A549 (cell line): ENCODE data around the gene ANKFY1. TPM values are rescaled to one million over a fixed set of nuclear protein-coding genes. Genes with fewer than 3 reads are reported as not detected.

Experiments
- ATAC-seq, 2 experiments: fragments of 200-7000 bp in 1 of 2; fragments of >200 bp in 1 of 2; cut with Nextera tagmentation in 1 of 2; cut with Tn5 transposase in 1 of 2; 3 replicates each; pipeline versions ENCODE4 v1.8.0 to v1.9.1; 2018 to 2020; ENCODE audit warnings: mild to moderate bottlenecking in 1 of 2, moderate library complexity in 1 of 2
- CTCF ChIA-PET: fragments of 300-600 bp; sonication (Branson Sonifier 250); formaldehyde crosslinking; extraction: SDS; loops from one replicate; lab custom pipeline; 2021; ENCODE audit warnings: antibody characterized with exemption, inconsistent platforms; lab: Yijun Ruan, JAX
- POLR2A ChIA-PET: fragments of 350-600 bp; formaldehyde crosslinking; extraction: SDS; loops from one replicate; lab custom pipeline; 2021; ENCODE audit warnings: antibody characterized with exemption, inconsistent platforms; lab: Yijun Ruan, JAX
- DNase-seq, 2 experiments: peaks; one replicate each; pipeline versions ENCODE4 v3.0.0 to v3.0.0-alpha.2; 2011 to 2016; ENCODE audit warnings: low read depth in 1 of 2, low spot score in 1 of 2
- FAIRE-seq: peaks from 2 replicates; lab custom pipeline; 2011; peaks lifted over from hg19 to GRCh38; lab: Jason Lieb, UNC
- H3K27ac ChIP-seq, 2 experiments: fragments of >200 bp; sonication (Bioruptor Twin); formaldehyde crosslinking; 3 replicates each; pipeline ENCODE4 v1.5.1; 2016 to 2017
- H3K4me1 ChIP-seq: fragments of >200 bp; sonication (Bioruptor Twin); formaldehyde crosslinking; 3 replicates; pipeline ENCODE4 v1.6.1; 2016
- H3K4me2 ChIP-seq: fragments of >200 bp; sonication (Bioruptor Twin); formaldehyde crosslinking; 3 replicates; pipeline ENCODE4 v1.6.1; 2016
- H3K4me3 ChIP-seq: fragments of >200 bp; sonication (Bioruptor Twin); formaldehyde crosslinking; 3 replicates; pipeline ENCODE4 v1.5.1; 2016
- H3K9me3 ChIP-seq: fragments of >200 bp; sonication (Bioruptor Twin); formaldehyde crosslinking; 3 replicates; pipeline ENCODE4 v1.6.1; 2016
- ATOH8 ChIP-seq: fragments of 250-450 bp; sonication (Bioruptor Pico); IDR thresholded peaks from 2 replicates; pipeline ENCODE4 v1.5.0; 2020; ENCODE audit warnings: low read depth, mild to moderate bottlenecking, moderate library complexity
- BCL3 ChIP-seq: fragments of >200 bp; sonication (Bioruptor Twin); formaldehyde crosslinking; IDR thresholded peaks from 3 replicates; pipeline ENCODE4 v1.6.1; 2016
- CBX2 ChIP-seq: fragments of 200-600 bp; sonication (generic); IDR thresholded peaks from 2 replicates; pipeline ENCODE4 v1.6.1; 2016; ENCODE audit warnings: low read depth, mild to moderate bottlenecking, borderline replicate concordance
- CEBPB ChIP-seq, 2 experiments: fragments of >200 bp in 1 of 2; sonication (Bioruptor Twin) in 1 of 2; formaldehyde crosslinking in 1 of 2; IDR thresholded peaks; 2 replicates each; pipeline ENCODE4 v1.6.1; 2012 to 2016
- CHD4 ChIP-seq: fragments of 200-600 bp; sonication (generic); IDR thresholded peaks from 2 replicates; pipeline ENCODE4 v1.6.1; 2016; ENCODE audit warnings: antibody characterized with exemption, mild to moderate bottlenecking, borderline replicate concordance
- E2F6 ChIP-seq: IDR thresholded peaks from 2 replicates; pipeline ENCODE4 v1.6.1; 2012; ENCODE audit warnings: low read depth, borderline replicate concordance
- ELK1 ChIP-seq: fragments of 150-350 bp; IDR thresholded peaks from 2 replicates; pipeline ENCODE4 v1.6.1; 2014; ENCODE audit warnings: low read depth, mild to moderate bottlenecking, low read length
- GATA3 ChIP-seq: IDR thresholded peaks from 2 replicates; pipeline ENCODE4 v1.6.1; 2012; ENCODE audit warnings: borderline replicate concordance
- HDAC2 ChIP-seq: fragments of 200-600 bp; sonication (generic); IDR thresholded peaks from 2 replicates; pipeline ENCODE4 v1.6.1; 2016
- JUNB ChIP-seq: fragments of >200 bp; sonication (Bioruptor Twin); formaldehyde crosslinking; IDR thresholded peaks from 2 replicates; pipeline ENCODE4 v1.6.1; 2016
- MAX ChIP-seq: IDR thresholded peaks from 2 replicates; pipeline ENCODE4 v1.6.1; 2012
- MAZ ChIP-seq: fragments of 150-350 bp; IDR thresholded peaks from 2 replicates; pipeline ENCODE4 v1.6.1; 2014; ENCODE audit warnings: antibody characterized with exemption, low read depth, low read length, borderline replicate concordance
- NFE2L2 ChIP-seq: fragments of 150-350 bp; conservative IDR thresholded peaks from 2 replicates; pipeline ENCODE4 v1.6.1; 2014; ENCODE audit warnings: low read length
- PBX3 ChIP-seq: IDR thresholded peaks from 2 replicates; pipeline ENCODE4 v1.6.1; 2012
- POLR2A ChIP-seq: IDR thresholded peaks from 2 replicates; pipeline ENCODE4 v1.6.1; 2012; ENCODE audit warnings: mild to moderate bottlenecking, low read length
- RAD21 ChIP-seq, 2 experiments: fragments of >200 bp in 1 of 2; sonication (Bioruptor Twin) in 1 of 2; formaldehyde crosslinking in 1 of 2; IDR thresholded peaks in 1 of 2; conservative IDR thresholded peaks in 1 of 2; 2 replicates in 1 of 2; 3 replicates in 1 of 2; pipeline ENCODE4 v1.6.1; 2012 to 2018; ENCODE audit warnings: inconsistent platforms in 1 of 2
- RARB ChIP-seq: fragments of 250-450 bp; sonication (Bioruptor Pico); IDR thresholded peaks from 2 replicates; pipeline ENCODE4 v1.8.0; 2021; ENCODE audit warnings: mild to moderate bottlenecking, moderate library complexity
- SREBF2 ChIP-seq: fragments of 450-650 bp; IDR thresholded peaks from 2 replicates; pipeline ENCODE4 v1.6.1; 2014; ENCODE audit warnings: mild to moderate bottlenecking, moderate library complexity
- TFCP2L1 ChIP-seq: fragments of 250-450 bp; sonication (Bioruptor Pico); IDR thresholded peaks from 2 replicates; pipeline ENCODE4 v1.5.0; 2021; ENCODE audit warnings: mild to moderate bottlenecking
- ZC3H11A ChIP-seq: fragments of 450-650 bp; IDR thresholded peaks from 2 replicates; pipeline ENCODE4 v1.6.1; 2014; ENCODE audit warnings: antibody characterized with exemption, mild to moderate bottlenecking
- ZFP36 ChIP-seq: fragments of 450-650 bp; IDR thresholded peaks from 2 replicates; pipeline ENCODE4 v1.6.1; 2014; ENCODE audit warnings: borderline replicate concordance; ENCODE audit not compliant: partially characterized antibody
- ZSCAN20 ChIP-seq: fragments of 250-450 bp; sonication (Bioruptor Pico); IDR thresholded peaks from 2 replicates; pipeline ENCODE4 v1.8.0; 2022; ENCODE audit warnings: mild to moderate bottlenecking, moderate library complexity
- WGBS: methylation state at CpG from one replicate; pipeline ENCODE4 v1.1.6; 2017; ENCODE audit errors: missing lambda C conversion rate; 5-methylcytosine and 5-hydroxymethylcytosine counted together
- polyA plus RNA-seq, 4 experiments: library from polyadenylated mRNA; depleted of rRNA in 3 of 4; stranded (reverse); fragments of >200 nt; fragmentation: RNase III in 1 of 4; extraction: RNeasy Plus Mini Kit Qiagen cat#74134 plus additional on column Dnase treatment in 1 of 4; gene quantifications; 2 replicates in 3 of 4; 3 replicates in 1 of 4; pipeline ENCODE4 v1.2.3, GENCODE V29; 2011 to 2017

ANKFY1 gene
- polyA plus RNA-seq, 2 of the 4 experiments (the other 2 are of a cell fraction): 28.5 to 51.7 TPM

GRCh38 chr17:4130715-4131114 lies 133.1 kb downstream of the ANKFY1 start:
- CTCF ChIA-PET: interaction anchor here (1.0 to 2.1 kb wide), 3 partner anchors 10 to 290 kb away, joined by 3 to 8 read pairs (median 3); no protein-coding TSS in a partner anchor
- DNase-seq: no peak
- H3K27ac ChIP-seq: no peak overlapping the region
- WGBS: 87% methylated on average over 7 of the region's 7 CpGs
- POLR2A ChIA-PET: interaction anchor here (1.7 kb wide), 1 partner anchor 12 kb away, joined by 4 read pairs; the partner anchor contains the start of genes CYB5D2 and ZZEF1
- no peak overlapping the region for H3K4me3 ChIP-seq
- no peak for TF ChIP-seq ATOH8
- TF ChIP-seq CBX2: no peak
- no peak for TF ChIP-seq BCL3
- no peak for TF ChIP-seq CHD4
- no peak for TF ChIP-seq E2F6
- TF ChIP-seq HDAC2: no peak
- no peak for TF ChIP-seq ZSCAN20
- TF ChIP-seq NFE2L2: no peak
- TF ChIP-seq POLR2A: no peak
- no peak for TF ChIP-seq JUNB
- no peak for TF ChIP-seq ZFP36
- TF ChIP-seq ZC3H11A: no peak
- TF ChIP-seq TFCP2L1: no peak
- TF ChIP-seq CEBPB (IDR thresholded peaks at IDR 0.05): no peak
- TF ChIP-seq GATA3: no peak
- TF ChIP-seq SREBF2: no peak
- TF ChIP-seq ELK1: no peak
- no peak for TF ChIP-seq RARB (CRISPR knock-in tag)
- no peak for FAIRE-seq
- H3K4me1 ChIP-seq: no peaks in the 10 kb centered on the region
- no peak for ATAC-seq
- no peak overlapping the region for H3K4me2 ChIP-seq
- H3K9me3 ChIP-seq: no peaks in the 10 kb centered on the region

- WGBS: 94% methylated on average over 6 of the region's 6 CpGs
- DNase-seq: no peak
- ATAC-seq: no peak
- Histone ChIP-seq H3K4me2 (no peak overlapping the region), H3K4me1 (no peaks in the 10 kb centered on the region), H3K27ac (no peak overlapping the region), H3K4me3 (no peak overlapping the region), H3K9me3 (no peaks in the 10 kb centered on the region)
- TF ChIP-seq PBX3 (no peak), MAZ (no peak), RAD21 (conservative IDR thresholded peaks at IDR 0.05 in 1 of 2, IDR thresholded peaks at IDR 0.05 in 1 of 2) (no peak), MAX (no peak)
- no peak for FAIRE-seq
- CTCF ChIA-PET: interaction anchor here (1.0 to 1.1 kb wide), 4 partner anchors 9 to 326 kb away, joined by 3 read pairs; partner anchors contain the start of gene ITGAE
- POLR2A ChIA-PET: interaction anchor here (0.7 kb wide), 1 partner anchor 41 kb away, joined by 3 read pairs; no protein-coding TSS in a partner anchor
Measured at GRCh38 chr17:4127555-4127954, 136.2 kb downstream of the ANKFY1 start.
